ENCODE measurements around the gene REST.

Gene REST

DNA sequence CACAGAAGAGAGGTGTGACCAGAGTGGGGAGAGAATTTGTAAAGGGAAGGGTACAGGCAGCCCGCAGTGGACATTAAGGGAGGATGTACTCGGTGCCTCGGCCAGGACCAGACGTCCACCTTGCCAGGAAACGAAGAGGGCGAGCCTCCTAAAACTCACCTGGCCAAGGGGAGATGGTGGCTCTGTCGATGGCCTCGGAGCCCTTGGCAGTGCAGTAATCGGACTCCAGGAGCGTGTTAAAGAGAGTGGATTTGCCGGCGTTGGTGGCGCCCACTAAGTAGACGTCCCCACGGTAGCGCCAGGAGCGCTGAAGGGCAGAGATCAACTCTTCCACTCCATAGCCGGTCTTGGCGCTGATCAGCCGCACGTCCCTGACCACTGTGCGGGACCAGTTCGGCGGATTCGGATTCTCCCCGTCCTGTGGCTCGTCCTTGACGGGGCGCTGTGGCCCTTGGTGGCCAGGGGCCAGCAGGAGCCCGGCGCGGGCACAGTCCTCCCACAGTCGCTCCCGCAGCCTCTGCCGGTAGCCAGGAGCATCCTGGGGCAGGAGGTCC lies 68.7 kb downstream of the REST start:
- no peak for DNase-seq (ENCODE audit: low read depth)

DNA sequence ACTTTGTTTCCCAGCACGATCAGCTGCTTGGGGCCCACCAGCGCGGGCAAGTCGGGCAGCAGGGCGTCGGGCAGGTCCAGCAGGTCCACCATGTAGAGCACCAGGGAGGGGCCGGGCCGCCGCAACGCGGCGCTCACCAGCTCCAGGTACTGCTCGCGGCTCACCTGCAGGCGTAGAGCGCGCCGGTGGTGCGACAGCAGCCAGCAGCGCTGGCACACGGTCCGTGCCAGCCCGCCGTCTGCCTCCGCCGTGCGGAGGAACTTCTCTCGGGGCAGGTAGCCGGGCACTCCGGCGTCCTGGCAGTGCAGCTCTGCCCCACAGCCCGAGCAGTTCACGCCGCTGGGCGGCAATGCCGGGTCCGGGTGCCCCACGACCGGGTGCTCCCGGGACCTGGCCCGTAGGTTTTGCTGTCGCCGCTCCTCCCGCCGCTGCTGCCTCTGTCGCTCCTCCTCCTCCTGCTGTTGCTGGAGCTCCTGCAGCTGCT lies 69.2 kb downstream of the REST start:
- DNase-seq (ENCODE audit: low read depth): no peak

DNA sequence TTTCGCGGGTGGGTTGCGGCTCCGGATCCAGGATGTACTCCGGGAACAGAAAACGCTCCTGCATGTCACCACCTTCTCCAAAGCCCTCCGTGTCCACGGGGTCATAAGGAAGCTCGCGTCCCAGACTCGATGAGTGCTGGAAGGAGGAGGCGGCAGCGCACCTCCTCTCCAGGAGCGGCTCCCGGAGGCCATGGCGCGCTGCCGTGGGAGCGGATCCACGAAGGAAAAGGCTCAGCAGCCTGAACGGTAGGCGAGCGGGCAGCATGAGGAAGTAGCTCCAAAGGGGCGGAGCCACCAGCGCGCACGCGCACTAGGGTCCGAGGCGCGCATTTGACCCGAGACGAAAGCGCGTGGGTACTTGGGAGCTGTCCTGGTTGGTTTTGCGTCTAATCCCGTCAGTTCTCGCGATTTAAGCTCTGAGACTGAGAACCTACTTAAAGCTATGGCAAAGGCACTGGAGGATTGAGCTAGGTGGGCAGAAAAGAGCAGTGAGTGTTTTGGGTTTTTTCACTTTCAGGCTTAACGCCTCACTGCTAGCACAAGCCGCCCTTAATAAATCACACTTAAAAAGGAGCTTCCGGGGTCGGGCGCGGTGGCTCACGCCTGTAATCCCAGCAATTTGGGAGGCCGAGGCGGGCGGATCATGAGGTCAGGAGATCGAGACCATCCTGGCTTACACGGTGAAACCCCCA lies 69.8 kb downstream of the REST start, which contains the start of gene NOA1:
Gene NOA1, minus strand, starts transcription at position 286 of the 692 bp plus-strand sequence. Its CDS starts 21 bp downstream, at position 265.
- peak; percentile 93 for DNase-seq (ENCODE audit: low read depth)

DNA sequence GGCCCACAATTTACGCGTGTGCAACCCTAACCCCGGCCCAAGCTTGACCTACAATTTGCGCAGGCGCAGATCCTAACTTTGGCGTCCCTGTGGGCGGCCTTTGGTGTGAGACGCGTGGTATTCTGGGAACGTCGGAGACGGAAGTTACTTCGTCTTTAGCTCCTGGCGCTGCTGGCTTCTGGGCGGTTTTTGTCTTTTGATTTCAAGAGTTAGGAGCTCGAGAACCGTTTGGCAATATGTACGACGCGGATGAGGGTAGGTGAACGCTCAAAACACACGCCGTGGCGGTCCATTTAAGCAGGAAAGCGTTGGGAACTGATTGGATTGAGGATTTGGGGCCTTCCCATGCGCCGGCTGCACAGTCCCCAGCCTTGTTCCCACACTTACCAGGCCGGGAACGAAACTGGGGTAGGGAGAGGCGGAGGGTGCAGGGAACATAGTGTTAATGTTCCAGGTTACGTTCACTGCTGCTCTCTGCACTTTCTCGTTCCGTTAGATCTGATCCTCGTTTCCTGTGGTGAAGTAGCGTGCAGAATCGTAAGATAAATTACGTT lies 71.1 kb downstream of the REST start, which contains the start of gene POLR2B:
Gene POLR2B, plus strand, starts transcription at position 147 of the 554 bp plus-strand sequence. Its CDS starts 90 bp downstream, at position 237.
- DNase-seq (ENCODE audit: low read depth): peak; percentile 79

DNA sequence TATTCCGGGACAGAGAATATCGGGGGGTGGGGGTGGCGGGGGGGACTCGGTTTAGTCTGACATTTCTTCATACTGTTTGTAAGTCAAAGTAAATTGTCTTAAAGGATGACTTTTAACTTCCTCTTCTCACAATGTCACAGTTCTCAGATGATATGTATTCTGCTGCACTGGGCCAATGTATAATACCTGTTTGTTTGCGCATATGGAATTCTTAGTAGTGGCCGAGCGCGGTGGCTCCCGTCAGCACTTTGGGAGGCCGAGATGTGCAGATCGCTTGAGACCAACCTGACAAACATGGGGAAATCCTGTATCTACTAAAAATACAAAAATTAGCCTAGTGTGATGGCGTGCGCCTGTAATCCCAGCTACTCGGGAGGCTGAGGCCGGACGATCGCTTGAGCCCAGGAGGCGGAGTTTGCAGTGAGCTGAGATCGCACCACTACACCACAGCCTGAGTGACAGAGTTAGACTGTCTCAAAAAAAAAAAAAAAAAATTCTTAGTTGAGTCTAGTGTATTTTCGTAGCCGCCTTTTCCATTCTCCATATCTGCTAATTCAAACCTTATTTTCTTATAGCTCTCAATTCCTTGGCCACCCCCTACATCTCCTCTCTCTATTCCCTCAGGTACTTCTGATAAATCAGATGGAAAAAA lies 71.8 kb downstream of the REST start:
- DNase-seq (ENCODE audit: low read depth): no peak

DNA sequence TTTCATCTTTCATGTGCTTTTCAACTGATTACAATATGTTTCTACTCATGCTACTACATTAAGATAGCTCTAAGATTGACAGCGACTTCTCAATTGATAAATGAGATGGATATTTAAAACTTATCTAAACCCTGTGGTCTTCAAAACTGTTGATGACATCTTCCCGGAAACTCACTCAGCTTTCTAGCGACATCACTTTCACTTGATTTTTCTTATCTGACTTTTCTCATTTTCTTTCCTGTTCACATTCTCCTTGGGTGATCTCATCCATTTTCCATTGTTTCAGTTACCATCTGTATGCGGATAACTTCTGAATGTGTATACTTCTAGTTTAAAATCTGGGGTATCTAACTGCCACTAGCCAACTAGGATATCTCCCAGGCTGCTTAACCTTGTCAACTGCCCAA lies 74.1 kb downstream of the REST start:
- no peak for DNase-seq (ENCODE audit: low read depth)

DNA sequence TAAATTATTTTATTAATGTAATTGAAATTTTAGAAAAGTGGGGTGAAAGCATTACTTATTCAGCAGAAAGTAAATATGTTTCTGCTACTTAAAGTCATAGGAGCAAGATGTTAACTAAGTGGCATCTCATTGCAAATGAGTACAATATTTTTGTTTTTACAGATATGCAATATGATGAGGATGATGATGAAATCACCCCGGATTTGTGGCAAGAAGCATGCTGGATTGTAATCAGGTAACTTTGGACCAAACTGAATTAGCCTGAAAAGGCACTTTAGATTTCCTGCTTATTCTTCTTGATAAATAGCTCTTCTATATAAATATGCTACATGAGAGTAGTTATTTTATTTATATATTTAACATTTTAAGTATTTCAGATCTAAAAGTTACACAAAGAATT lies 78.5 kb downstream of the REST start:
- no peak for DNase-seq (ENCODE audit: low read depth)

DNA sequence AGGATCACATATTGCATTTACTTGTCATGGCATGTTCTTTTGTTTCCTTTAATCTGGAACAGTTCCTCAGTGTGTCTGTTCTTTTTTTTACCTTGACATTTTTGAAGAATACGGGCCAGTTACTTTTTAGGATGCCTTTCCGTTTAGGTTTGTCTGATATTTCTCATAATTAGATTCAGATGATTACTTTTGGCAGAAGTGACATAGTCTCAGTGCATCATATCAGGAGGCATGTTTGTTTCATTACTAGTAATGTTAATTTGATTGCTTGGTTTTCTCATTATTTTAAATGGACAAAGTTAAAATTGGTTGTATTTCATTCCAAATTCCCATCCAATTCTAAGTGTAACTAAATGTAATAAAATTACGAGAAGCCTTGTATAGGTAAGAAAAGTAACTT lies 79.3 kb downstream of the REST start:
- DNase-seq (ENCODE audit: low read depth): no peak

DNA sequence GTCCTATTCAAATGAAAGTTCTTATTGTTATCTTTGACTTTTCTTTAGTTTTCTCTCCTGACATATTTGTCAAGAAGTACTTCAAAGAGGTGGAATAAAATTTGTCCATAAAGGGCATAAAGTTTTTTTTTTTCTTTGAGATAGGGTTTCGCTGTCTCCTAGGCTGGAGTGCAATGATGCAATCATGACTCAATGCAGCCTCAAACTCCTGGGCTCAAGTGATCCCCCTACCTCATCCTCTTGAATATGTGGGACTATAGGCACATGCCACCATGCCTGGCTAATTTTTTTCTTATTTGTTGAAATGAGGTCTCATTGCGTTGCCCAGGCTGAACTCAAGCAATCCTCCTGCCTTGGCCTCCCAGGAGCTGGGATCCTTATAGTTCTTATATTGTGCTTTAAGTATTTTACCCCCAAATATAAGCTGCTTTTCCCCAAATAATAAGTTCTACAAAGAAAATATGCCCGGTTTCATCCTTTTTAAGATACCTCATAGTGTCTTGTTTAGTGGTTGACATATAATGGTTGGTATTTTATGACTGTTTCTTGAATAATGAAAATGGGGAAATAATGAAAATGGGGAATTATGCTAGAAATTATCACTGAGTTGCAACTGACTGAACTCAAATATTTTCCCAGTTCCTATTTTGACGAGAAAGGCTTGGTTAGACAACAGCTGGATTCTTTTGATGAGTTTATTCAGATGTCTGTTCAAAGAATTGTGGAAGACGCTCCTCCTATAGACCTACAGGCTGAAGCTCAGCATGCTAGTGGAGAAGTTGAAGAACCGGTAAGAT lies 82.6 kb downstream of the REST start:
- DNase-seq (ENCODE audit: low read depth): no peak

DNA sequence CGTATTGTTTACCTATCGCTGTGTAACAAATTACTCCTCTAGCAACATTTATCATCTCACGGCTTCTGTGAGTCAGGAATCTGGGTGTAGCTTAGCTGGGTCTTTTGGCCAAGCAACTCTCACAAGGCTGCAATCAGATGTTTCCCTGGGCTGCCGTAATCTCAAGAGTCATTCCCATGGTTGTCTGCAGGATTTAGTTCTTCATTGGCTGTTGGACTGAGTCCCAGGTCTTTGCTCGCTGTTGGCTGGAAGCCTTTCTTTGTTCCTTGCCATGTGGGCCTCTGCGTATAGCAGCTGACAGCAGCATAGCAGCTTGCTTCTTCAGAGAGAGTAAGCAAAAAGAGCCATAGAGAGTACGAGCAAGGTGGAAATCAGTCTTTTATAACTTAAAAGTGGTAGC lies 87.8 kb downstream of the REST start:
- DNase-seq (ENCODE audit: low read depth): no peak

DNA sequence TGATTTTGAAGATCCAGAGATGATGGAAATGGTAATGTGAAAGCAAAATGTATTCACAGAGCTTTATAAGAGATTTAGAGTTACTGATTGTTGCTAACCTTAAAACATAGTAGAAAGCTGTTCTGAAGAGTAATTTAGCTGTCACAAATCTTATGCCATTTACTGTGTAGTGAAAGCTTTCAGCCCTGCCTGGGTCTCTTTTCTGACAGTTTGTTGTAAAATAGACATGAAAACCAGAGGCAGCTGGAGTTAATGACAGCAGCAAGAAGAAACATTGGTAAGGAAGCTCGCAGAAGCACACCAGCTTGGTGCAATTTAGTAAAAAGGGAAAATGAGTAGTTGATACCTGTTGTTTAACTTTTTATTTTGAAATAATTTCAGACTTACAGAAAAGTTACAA lies 92.1 kb downstream of the REST start:
- no peak for DNase-seq (ENCODE audit: low read depth)

DNA sequence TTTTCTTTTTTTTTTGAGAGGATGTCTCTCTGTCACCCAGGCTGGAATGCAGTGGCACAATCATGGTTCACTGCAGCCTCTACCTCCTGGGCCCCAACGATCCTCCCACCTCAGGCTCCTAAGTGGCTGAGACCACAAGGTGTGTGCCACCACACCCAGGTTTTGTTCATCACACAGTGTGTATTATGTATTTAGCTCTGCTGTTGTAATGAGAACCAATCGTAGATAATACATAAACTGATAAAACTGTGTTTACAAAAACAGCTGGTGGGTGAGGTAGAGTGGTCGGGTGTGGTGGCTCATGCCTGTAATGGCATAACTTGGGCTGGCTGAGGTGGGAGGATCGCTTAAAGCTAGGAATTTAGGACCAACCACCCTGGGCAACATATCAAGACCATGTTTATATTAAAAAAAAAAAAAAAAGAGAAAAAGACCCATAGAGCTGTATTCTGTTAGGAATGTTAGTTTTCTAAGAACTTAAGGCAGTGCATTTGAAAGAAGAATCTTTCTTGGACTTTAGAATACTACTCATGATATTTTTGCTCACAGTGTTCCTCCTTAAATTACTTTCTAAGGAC lies 105.9 kb downstream of the REST start:
- DNase-seq (ENCODE audit: low read depth): no peak

All from stimulated activated CD8-positive, alpha-beta memory T cell treated with anti-CD3 and anti-CD28 coated beads, Interleukin-7, amount 100 ng/mL, for 24 hours (primary cell).